ENCODE results near the gene PTPRG.

GRCh38 chr3:62260655-62261054, 699.3 kb downstream of the PTPRG start:
- TF ChIP-seq CTCF (IDR thresholded peaks at IDR 0.05) (no peak), POLR2A (IDR thresholded peaks at IDR 0.05) (no peak)
